Myocyte (in vitro differentiated cells): Measurements from ENCODE around the gene NAP1L1. TPM values are rescaled to one million over a fixed set of nuclear protein-coding genes. Genes with fewer than 3 reads are reported as not detected.
"Not testable (repeated sequence)": the region's sequence is repeated elsewhere in the genome, so short reads cannot be mapped to it uniquely, and the experiment has no call there.

Source experiments
- DNase-seq: peaks from one replicate; pipeline ENCODE4 v3.0.0-alpha.2; 2012; ENCODE audit warnings: low read depth
- total RNA-seq: library from RNA; depleted of rRNA; stranded (reverse); fragments of >200 nt; gene quantifications from 2 replicates; pipeline ENCODE4 v1.2.3, GENCODE V29; 2014

Gene NAP1L1
- total RNA-seq, 1 donor from 2014 or later, result 334 TPM

DNA sequence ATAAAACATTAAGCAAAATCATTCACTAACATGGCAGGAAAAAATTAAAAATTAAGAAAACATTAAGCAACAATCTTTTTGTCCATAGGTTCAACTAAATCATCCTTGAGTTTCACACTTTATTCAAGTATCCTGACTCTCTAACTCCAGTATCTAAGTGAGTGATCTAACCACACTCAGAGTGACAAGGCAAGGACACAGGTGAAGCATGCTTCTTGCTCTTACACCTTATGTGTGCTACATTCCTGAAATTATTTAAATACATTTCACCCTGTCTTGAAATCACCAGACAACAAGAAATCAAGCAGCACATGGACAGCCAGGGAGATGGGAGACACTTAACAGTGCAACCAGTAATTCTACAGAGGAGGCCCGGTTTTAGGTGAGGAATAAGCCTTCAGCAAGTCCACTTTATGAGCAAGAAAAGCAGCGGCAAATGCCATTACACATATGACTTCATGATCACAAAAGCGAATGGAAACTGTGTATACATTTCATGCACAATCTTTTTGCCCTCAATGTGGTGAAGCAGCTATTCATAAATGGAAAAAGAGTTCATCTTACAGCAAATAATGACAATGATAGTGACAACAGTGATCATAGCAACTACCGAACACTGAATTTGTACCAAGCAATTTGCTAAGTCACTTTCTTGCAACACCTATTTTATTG, 90.3 kb downstream of the NAP1L1 start:
- DNase-seq, result no peak

- no peak for DNase-seq
These were observed 92.7 kb downstream of the NAP1L1 start for GRCh38 chr12:75991753-75992152.

- no peak for DNase-seq
These were observed 94.1 kb downstream of the NAP1L1 start for GRCh38 chr12:75990189-75990912.

- not testable (repeated sequence) for DNase-seq
These were observed 96.8 kb downstream of the NAP1L1 start for GRCh38 chr12:75987709-75988108.

Other genes with a start within 250 kb of the NAP1L1 start
- 68.1 and 72.4 TPM in 2 replicates for gene PHLDA1, start 52.9 kb downstream of the NAP1L1 start, total RNA-seq